GM18867 (cell line): Measurements from ENCODE around the gene ECHDC1.
A peak's percentile ranks its signal among the peaks of the same experiment; 100 is the strongest.
"Not testable (repeated sequence)": the region's sequence is repeated elsewhere in the genome, so short reads cannot be mapped to it uniquely, and the experiment has no call there.

Source experiments
- ATAC-seq: cut with Tn5 transposase; IDR thresholded peaks from one replicate; pipeline ENCODE4 v1.9.1; 2021; ENCODE audit warnings: mild to moderate bottlenecking, moderate library complexity; ENCODE audit not compliant: unreplicated experiment

ECHDC1 gene, protein sequence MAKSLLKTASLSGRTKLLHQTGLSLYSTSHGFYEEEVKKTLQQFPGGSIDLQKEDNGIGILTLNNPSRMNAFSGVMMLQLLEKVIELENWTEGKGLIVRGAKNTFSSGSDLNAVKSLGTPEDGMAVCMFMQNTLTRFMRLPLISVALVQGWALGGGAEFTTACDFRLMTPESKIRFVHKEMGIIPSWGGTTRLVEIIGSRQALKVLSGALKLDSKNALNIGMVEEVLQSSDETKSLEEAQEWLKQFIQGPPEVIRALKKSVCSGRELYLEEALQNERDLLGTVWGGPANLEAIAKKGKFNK

DNA sequence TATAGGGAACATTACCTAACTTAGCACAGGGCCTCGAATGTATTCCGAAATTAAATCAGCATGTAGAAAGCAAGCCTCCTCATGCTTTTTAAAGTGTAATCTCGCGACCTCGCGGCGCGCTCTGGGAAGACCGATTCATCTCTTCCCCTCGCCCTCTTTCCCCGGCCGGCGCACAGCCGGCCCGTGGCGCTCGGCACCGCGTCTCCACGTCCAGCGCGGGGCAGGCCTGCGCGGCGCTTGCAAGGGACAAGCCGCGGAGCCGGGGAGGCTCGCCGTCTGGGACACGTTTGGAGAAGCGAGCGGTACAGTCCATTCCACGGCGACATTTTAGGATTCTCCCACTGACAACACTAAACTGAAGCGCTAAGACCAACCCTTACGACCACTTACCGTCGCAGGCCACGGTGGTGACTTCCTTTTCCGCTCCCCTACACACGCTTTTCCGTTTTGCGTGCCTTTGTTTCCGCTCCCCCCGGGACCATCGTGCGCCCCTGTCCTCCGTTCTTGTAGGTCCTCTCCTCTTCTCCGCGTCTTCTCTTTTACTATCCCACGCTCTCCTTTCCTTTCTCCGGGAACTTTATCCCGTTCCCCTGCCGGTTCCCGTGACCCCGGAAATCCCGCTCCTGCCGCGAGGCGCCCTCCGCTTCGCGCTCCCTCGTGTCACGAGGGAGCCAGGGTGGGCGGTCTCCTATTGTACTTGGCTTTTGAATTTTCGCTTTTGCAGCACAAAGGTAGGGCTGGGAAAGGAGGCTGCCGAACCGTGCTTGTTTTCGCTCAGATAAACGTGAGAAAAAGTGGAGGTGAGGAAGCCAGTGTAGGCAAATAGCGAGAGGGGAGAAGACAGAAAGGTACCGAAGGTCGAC, at the start of gene ECHDC1:
Gene ECHDC1, minus strand, starts transcription at position 664 of the 863 bp plus-strand sequence. CDS start 12,581 bp downstream, outside the sequence.
- ATAC-seq = peak; percentile 75

DNA sequence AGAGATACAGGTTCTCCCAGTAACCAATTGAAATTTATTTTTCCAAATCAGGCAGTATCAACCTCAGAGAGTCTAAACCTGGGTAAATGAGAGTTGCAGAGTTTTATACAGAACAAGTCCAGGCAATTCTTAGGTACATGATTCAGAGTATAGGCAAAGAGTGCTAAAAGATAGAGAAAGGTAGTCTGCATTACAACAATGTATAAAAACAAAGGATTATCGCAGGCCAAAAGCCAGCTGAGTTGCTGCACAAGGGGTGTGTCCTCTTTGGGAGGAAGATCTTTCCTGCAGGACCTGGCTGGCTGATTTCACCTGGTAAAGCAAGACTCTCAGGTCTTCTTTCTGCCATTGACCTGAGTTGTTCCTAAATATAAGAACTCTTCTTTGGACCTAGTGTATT, 48.9 kb upstream of the ECHDC1 start:
- ATAC-seq = no peak

DNA sequence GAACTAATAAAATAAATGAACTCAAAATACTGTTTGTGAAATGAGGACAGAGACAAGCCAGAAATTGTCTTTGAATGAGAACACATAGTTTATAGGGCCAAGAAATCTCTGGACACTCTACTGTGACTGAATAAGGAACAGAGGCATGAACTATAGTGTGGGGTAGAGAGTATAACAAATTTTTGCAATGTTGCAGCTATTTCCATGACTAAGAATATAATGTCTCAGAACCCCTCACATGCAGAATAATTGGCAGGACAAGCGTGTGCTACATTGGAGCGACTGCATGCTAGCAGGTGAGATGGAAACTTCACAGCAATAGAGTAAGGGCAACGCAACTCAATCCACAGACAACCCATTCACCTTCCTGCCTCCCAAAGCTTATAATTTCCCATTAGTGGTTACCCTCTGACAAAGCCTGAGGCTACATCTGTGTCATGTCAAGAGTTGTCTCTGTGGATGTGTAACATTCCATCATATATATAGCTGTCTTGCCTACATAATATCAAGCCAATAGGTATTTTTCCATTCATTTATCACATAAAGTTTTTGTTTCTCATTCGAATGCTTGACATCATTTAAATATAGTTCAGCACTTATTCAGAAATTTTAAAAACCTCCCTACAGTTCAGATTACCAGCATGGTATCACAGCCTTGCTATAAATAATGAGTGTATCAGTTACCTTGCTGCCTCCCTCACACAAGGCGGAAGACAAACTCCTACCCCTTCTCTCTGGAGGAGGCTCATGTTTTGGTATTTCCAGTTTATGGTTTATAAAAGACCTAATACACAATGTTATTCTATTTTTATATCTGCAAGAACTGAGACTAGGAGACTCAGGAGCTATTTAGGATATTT, 47.9 kb upstream of the ECHDC1 start:
- no peak for ATAC-seq

DNA sequence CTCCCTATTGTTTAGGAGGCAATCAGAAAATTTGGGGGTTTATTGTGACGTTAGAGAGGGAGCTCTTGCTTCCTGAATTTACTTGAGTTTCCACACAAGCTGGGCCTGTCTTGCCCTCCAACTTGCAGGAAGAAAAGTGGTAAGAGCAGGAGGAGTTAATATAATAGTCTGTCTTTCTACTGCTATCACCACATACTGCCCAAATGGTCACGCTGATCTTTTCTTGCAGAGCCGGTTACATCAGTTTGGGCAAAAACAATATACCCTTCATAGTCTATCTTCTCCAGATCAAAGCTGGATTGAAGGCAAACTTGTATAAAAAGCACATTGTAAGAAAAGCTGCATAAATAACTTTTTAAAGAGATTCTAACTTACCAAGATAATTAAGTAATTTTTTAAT, 46.3 kb upstream of the ECHDC1 start:
- ATAC-seq = no peak

DNA sequence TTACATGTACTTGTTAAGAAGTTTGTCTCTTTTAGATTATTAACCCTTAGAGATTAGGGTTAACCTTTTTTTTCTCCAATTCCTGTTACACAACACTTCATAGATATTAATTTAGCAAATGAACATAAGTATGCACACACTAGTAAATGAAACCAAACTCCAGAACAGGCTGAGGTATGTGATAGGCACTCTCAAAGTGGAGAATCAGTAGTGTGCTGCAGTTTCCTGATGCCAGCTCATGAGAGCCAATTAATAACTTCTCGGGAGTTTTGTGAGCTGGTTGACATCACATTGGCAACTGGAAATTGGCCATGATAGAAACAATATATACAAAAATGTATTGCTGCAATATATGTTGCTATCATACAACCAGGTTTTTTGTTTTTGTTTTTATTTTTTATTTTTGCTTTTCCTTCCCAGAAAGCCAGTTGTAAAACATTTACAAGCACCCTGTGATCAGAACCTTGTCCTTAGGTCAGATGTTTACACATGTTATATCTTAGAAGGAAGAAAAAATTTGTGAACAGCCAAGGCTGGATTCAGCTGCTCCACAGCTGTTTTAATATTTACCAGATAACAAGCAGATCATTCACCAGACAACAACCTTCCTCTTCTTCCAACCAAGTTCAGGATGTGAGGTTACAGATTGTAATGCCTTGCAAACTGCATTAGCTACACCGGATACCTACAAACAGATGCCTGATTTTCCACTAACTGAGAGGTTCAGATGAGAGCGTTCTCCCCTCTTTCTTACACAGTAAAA, 42.4 kb upstream of the ECHDC1 start:
- no peak for ATAC-seq

DNA sequence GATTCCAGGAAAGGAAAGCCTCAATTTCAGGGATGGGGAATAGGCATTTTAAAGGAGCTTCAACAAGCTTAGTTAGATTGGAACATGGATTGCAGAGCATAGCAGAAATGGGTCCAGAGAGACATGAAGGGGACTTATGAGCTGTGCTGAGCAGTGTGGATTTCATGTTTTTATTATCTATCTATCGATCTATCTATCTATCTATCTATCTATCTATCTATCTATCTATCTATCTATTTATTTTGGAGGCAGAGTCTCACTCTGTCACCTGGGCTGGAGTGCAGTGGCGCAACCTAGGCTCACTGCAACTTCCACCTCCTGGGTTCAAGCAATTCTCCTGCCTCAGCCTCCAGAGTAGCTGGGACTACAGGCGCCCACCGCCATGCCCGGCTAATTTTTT, 41.4 kb upstream of the ECHDC1 start:
- not testable (repeated sequence) for ATAC-seq

DNA sequence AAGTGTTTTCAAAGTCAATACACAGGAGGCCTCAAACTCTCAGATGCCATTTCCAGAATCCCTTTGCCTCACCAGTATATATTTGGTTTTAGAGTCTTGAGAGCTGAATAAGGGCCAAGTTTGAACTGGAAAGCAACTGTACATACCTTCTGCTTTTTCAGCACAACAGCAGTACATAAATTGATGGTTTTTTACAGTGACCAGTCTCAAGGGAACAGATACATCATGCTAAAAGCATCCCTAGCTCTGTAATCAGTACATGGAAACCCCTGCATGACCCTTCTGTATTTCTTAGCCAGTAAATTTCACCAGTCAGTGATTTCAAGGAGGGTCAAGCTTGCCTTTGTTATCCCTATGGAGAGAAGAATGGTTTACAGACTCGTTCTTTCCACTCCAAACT, 40.6 kb upstream of the ECHDC1 start:
- no peak for ATAC-seq

DNA sequence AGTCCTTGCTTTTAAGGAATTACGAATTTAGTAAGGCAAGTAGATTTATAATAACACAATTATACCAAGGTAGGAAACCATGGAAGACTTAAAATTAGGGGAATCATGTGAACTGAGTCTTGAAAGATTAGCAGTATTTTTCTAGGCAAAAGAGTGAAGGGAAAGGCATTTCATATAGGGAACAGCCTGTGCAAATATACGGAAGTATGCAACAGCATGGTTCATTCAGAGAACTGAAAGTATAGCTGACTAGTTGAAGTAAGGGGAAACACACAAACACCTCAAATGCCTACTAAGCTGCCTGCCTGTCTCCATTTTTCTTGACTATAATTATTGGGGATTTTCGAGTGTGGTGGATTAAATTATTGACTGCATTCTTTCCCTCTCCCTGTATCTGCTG, 39.0 kb upstream of the ECHDC1 start:
- ATAC-seq = no peak

DNA sequence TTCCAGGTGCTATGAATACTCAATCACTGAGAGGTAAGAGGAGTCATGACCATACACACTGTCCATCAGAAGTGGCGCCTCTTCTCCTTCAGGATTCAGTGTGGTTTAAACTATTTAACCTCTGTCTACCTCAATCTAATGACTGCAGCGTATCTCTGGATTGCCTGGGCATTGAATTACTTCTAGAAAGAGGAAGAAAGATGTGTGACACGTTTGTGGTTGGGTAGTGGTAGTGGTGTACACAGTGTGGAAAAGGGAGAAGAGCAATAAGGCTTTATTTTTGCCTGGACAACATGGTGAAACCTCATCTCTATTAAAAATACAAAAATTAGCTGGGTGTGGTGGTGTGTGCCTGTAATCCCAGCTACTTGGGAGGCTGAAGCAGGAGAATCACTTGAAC, 38.0 kb upstream of the ECHDC1 start:
- ATAC-seq = no peak

DNA sequence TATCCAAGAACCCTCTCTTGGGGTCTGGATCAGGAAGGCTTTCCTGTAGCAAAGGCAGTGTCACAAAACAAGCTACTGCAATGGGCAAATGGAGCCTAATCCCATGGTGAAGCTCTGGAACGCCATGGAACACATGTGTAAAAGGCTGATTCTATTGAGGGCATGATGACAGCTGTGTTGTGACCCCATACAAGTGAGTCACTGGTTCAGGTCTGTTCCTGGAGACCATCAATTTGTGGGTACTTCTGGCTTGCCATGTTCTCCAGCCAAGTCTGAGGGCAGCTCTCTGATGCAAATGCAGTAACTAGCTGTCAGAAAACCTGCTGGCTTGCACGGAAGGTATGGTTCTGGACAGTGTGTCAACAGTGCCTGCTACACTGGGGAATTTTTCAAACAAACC, 33.3 kb upstream of the ECHDC1 start:
- ATAC-seq = no peak

DNA sequence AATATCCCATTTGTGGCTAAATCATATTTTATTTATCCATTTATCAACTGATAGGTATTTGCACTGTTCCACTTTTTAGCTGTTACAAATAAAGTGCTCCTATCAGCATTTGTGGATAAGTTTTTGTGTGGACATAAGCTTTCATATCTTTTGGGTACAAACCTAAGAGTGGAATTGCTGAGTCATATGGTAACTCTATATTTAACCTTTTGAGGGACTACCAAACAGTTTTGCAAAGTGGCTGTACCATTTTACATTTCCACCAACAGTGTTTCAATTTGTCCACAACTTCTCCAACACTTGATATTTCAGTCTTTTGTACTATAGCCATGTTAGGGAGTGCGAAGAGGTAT, 23.6 kb upstream of the ECHDC1 start:
- no peak for ATAC-seq

DNA sequence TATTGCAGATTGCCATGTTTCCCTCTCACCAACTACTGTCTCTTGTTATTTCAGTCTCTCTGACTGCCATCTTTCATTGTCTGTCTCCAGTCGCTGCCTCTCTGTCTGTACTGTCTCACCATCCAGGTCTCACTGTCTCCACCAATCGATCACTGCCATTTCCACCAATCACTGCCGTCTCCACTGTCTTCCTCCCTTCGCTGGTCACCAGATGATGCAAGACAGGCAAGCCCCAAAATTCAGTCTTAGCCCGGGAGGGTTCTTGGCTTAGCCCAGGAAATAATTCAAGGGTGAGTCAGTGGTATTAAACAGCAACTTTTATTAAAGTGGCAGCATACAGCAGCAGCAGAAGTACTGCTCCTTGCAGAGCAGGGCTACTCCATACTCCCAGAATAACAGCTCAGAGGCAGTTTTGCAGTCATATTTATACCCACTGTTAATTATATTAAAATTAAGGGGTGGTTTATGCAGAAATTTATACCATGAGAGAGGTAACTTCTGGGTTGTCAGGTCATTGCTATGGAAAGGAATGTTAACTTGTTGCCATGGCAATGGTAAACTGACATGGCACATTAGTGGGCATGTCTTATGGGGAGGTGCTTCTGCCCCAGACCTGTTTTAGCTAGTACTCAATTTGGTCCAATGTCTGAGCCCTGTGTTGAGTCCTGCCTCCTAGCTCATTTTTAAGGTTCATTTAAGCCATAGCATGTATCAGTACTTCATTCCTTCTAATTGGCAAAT, 23.0 kb upstream of the ECHDC1 start:
- ATAC-seq = no peak

DNA sequence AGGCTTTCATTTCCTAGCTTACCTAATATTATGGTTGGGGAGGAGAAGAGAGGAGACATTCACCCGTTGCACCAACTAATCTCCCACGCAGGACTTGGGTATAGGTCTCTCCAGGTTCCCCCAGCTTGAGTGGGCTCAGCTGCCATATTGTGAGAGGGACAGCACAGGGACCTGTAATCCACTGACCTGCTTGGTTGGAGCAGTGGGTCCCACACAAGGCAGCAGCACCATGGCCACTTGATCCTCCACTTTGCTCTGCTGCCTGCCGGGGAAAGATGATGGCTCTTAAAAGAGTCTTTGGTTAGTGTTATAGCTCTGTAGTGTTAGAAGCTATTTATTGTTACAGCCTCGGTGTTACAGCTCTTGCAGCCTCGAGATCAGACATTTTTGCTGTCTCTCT, 22.5 kb upstream of the ECHDC1 start:
- ATAC-seq = no peak

DNA sequence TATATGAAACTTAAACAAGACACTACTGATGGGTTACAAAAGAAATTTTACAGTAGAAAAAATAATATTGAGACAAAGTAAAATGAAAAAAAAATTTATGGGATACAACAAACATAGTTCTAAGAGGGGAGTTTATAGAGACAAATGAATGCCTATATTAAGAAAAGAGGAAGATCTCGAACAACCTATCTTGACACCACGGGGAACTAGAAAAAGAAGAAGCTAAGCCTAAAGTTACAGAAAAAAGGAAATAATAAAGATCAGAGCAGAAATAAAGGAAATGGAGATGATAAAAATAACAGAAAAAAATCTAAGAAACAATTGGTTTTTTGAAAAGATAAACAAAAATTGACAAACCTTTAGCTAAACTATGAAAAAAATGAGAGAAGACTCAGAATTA, 9.1 kb upstream of the ECHDC1 start:
- no peak for ATAC-seq

DNA sequence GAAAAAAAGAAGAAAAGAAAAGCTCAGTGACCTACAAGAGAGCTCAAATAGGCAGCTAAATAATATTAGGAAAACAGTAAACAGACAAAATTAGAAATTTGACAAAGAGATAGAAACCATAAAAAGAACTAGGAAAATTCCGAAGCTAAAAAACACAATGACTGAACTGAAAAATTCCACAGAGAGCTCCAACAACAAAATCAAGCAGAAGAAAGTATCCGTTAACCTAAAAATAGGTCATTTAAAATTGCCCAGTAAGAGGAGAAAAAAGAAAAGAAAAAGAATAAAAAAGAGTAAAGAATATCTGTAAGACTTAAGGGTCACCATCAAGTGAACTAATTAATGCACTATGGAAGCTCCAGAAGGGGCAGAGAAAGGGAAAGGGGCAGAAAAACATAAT, 6.6 kb upstream of the ECHDC1 start:
- no peak for ATAC-seq

DNA sequence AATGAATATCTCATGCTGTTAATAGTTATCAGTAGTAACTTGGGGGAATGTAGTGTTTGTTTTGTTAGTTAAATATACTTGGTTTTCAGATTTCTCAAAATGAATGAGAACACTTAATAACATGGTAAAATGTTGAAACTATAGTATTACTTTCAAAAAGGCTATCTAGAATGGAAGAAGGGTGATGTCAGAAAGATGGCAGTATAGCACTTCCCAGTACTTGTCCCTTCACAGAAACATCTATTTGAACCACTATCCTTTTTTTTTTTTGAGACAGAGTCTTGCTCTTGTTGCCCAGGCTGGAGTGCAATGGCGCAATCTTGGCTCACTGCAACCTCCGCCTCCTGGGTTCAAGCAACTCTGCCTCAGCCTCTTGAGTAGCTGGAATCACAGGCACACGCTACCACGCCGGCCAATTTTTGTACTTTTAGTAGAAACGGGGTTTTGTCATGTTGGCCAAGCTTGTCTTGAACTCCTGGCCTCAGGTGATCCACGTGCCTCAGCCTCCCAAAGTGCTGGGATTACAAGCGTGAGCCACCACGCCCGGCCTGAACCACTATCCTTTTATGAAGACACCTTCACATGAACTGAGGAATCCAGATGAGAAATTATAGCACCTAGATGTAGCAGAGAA, 4.7 kb upstream of the ECHDC1 start:
- ATAC-seq = no peak

DNA sequence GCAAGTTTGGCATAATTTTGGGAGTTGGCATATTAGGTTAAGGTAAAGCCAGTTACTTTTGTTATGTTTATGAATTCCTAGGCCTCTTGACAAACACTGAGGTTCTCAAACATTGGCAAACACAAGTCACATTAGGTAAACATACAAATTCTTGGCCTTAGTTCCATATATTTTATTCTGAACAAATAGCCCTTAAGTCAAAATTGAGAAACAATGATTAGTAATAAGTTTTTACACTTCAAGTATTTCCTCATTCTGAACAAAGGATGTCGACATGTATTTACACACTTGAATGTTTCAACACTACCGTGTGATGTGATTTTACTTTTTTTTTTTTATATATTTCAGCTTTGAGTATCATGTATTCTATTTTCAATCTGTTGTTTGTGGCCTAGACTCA, 3.8 kb upstream of the ECHDC1 start:
- no peak for ATAC-seq

DNA sequence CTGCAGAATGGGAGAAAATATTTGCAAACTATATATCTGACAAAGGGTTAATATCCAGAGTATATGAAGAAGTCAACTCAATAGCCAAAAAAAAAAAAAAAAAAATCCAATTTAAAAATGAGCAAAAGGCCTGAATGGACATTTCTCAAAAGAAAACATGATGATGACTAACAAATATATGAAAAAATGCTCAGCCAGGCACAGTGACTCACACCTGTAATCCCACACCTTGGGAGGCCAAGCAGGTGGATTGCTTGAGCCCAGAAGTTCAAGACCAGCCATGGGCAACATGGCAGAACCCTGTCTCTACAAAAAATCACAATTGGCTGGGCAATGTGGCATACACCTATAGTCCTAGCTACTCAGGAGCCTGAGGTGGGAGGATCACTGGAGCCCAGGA, 2.1 kb upstream of the ECHDC1 start:
- ATAC-seq = no peak

DNA sequence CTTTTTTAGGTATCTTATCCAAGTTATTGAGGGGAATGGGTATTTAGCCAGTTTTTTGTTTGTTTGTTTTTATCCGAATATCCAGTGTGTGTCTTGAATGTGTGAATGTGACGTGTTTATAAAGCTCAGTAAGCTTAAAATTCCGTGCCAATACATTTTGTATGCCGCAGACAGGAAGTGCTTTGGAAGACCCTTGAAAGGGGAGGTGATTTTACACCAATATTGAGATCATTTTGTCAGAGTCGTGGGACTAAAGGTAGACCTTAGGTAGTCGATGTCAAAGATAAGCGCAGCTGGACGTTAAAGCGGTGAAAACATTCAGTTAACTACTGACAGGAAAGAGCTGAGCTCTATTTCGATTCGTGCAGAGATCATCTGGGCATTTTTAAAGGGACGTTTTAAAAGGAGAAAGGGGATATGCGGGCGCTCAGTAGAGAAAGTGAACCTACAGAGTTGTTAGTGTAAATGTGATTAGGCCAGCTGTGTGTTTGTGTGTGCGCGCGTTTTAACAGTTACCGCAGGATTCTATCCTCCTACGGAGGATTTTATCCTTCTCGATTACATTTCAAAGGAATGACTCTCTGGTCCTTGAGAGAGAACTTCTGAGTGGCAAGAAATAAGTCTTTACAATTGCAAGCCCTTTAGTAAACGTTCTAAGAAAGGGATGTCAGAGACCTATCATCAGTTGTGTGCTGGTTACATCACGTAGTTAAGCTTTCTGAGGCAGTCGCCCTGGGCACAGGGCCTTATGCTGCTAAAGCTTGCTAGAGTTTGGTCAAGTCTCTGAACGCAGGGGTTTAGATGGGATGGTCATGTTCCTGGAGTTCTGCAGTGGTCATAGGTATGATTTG, 625 bp upstream of the ECHDC1 start:
- no peak for ATAC-seq
